ENCODE measurements around the gene MOCS3.

MOCS3 gene

DNA sequence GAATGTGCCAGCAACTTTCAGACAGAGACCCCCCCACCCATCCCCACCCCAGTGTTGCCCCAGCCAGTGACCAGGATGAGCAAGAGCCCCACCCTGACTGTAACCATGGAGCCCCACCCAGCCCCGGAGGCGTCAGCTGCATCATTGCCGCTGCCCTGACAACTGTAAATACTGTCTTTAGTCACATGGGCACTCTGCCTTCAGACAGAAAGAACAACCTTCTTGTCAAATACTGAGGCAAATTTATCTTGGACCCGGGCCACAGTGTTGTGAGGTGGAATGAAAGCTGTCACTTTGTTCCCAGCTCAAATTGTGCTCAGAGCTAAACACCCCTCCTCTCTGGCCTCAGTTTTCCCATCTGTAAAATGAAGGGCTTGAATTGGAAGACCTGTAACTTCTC lies 23.7 kb downstream of the MOCS3 start:
- no peak for DNase-seq (ENCODE audit: low spot score)

DNA sequence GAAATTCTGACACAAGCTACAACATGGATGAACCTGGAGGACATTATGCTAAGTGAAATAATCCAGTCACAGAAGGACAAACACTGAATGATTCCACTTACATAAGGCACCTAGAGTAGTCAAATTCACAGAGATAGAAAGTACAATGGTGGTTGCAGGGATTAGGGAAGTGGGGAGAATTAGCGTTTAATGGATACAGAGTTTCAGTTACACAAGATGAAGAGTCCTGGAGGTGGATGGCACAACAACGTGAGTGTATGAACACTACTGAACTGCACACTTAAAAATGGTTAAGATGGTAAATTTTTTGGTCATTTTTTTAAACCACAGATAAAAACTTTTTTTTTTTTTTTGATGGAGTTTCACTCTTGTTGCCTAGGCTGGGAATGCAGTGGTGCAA lies 24.7 kb downstream of the MOCS3 start:
- no peak for DNase-seq (ENCODE audit: low spot score)

DNA sequence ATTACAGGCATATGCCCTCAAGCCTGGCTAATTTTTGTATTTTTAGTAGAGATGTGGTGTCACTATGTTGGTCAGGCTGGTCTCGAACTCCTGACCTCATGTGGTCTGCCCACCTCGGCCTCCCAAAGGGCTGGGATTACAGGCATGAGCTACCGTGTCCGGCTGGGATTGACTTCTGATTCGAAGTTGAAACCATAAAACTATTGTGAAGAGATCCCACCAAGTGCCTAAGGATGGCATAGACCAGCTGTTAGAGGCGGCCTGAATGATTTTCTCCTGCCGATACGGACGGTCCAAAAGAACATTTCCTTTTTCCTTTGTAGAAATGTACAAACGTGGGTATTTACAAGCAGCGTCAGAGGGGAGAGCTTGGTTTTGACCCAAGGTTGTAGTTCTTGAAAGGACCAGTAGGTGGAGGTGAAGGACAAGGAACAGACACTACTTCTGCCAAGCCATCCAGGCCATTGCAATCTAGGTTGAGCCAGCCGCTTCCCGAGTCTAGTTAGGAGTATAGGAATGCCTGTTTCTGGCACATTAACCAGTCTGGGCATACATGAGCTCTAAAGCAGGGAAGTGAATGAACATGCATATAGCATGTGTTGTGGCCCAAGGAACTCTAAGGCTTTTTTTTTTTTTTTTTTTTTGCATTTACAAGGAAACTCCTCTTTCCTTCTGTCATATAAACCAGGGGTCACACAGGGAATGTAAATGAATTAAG lies 29.0 kb downstream of the MOCS3 start:
- DNase-seq (ENCODE audit: low spot score), result peak; percentile 89

DNA sequence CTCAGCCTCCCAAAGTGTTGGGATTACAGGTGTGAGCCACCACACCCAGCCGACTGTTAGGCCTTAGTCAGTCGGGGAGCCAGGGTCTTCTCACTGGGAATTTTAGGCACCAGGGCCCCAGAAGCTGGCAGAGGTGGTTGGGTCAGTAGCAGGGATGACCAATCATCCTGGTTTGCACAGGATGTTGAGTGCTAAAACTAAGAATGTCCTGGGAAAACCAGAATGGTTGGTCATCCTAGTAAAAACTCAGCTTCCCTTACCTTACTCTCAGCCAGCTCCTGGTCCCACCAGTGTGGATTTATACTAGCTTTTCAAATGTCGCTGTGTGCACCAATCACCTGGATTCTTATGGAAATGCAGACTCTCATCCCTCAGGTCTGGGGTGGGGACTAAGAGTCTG lies 32.5 kb downstream of the MOCS3 start:
- no peak for DNase-seq (ENCODE audit: low spot score)

DNA sequence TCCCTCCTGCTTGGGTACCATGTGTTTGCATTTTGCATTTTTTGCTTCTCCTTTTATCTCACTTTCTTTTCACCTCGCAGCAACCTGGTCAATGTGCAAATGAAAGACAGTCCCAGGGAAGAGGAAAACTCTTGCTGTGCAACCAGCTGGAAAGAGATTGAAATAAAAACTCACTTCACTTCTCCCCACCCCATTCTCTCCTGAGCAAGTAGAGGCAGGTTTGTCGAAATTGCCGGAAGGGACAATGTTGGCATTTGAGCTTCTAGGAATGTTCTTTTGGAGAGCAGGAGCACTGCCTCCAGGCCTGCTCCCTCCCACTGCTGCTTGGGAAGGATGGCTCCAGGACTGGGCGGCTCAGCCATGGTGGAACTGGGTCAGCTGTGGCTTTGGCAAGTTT lies 33.7 kb downstream of the MOCS3 start:
- DNase-seq (ENCODE audit: low spot score), result no peak

DNA sequence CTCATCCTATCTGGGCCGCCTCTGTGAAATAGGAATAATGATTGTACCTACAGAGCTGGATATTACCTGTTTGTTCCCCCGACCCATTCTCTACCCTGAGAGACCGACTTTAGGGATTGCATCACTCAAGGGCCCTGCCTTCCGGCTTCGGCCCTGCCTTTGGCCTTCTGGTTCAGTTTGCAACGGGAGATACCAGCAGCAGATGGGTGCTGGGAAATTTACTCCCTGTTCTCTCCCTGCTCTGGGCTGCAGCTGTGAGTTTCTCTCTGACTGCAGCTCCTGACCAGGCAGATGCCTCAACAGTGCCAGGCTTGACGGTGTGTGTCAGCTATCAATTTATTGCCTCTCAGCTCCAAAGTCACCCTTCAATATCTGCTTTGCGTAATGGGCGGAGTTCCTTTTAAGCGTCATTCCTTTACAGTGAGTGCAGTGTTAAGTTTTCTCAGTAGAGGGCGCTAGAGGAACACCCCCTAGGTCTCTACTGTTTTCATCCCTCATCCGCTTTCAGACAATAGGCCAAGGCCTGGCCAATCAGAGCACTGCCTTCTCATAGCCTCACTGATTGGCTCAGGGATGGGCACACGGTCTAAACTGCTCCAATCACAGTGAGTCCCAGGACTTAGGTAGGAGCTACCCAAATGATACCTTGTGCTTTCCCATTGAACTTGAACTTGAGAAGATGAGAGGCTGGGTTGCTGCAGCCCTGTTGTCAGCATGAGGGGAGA lies 34.3 kb downstream of the MOCS3 start:
- DNase-seq (ENCODE audit: low spot score), result peak; percentile 25

DNA sequence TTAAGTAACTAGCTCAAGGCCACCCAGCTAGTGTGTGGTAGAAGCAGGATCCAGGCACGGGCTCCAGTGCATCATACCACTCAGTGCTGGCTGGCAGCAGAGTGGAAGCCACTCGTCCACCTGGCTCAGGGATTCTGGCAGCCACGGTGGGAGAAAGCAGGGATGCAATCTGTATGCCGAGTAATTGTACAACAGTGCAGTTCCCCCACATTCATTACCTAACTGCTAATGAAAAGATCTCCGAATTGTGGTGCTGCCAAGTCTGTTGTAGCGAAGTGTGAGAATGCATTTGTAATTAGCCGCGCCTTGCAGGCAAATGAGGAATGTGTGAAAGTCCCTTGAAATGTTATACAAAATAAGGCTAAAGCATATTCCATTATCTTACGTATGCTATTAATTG lies 35.3 kb downstream of the MOCS3 start:
- DNase-seq (ENCODE audit: low spot score), result no peak

DNA sequence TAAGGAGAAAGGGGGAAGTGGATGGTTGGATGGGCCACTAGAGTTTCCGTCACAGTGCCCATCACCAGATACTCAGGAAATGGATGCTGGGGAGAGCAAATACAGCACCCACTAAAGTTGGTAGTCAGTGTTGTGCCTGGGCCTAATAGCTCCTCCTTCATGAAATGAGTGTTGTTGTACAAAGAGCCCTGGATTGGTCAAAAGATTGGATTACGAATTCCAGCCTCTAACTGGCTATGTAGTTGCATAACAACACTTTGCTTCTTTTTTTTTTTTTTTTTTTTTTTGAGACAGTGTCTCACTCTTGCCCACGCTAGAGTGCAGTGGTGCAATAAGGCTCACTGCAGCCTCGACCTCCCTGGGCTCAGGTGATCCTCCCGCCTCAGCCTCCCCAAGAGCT lies 36.9 kb downstream of the MOCS3 start:
- no peak for DNase-seq (ENCODE audit: low spot score)

DNA sequence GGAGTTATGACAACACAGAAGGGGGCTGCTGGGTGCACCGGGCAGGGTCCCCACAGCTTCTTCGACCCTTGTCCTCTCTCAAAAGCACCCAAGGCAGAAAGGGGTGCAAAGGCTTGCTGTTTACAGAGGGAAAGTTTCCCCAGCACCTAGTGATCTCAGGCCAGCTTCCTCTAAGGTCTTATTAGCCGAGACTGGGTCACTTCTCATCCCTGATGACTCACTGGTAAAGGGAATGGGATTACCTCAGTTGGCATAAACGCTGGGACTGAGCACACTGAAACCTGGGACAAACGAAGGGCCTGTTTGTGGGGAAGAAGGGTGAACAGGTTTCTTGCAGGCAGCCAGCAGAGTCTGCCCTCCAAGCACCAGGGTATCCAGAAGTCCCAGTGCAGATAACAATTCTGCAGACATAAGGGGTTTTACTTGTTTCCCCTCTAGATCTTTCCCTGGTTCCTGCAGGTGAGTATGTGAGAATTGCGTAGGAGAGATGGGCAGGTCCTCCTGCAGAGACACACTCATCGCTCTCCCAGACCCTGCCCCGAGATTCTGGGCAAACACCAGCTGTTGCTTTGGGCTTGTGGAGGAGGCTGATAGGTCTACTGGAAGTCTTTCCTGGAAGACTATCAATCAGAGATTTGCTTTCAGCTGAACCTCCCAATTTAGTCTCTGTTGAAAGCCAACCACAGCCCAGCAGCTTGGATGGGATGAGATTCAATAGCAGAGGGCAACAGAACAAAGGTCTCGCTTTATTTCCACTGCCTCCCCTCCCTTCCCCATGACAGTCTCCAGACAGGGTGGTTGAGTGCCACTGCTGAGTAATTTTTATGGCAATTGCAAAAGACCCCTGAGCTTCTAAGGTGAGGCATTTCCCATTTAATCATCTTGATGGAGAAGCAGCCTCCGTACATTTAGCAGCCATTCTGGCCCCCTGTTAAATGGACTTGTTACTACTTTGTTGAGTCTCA lies 38.6 kb downstream of the MOCS3 start:
- DNase-seq (ENCODE audit: low spot score), result peak; percentile 47

DNA sequence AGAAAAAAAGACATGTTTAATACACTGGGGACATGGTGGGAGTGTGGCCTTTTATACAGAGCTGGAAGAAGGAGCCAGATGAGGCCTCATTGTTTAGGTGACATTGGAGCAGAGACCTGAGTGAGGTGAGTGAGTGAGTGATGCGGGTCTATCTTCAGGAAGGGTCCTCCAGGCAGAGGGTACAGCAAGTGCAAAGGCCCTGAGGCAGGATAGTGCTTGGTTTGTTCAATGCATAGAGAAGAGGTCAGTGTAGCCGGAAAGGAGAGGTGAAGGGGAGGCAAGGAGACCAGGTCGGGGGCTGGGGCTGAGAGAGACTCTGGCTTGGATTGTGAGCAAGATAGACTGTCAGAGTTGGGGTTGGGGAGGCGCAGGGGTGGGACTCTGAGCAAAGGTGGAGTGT lies 40.7 kb downstream of the MOCS3 start:
- DNase-seq (ENCODE audit: low spot score), result no peak

DNA sequence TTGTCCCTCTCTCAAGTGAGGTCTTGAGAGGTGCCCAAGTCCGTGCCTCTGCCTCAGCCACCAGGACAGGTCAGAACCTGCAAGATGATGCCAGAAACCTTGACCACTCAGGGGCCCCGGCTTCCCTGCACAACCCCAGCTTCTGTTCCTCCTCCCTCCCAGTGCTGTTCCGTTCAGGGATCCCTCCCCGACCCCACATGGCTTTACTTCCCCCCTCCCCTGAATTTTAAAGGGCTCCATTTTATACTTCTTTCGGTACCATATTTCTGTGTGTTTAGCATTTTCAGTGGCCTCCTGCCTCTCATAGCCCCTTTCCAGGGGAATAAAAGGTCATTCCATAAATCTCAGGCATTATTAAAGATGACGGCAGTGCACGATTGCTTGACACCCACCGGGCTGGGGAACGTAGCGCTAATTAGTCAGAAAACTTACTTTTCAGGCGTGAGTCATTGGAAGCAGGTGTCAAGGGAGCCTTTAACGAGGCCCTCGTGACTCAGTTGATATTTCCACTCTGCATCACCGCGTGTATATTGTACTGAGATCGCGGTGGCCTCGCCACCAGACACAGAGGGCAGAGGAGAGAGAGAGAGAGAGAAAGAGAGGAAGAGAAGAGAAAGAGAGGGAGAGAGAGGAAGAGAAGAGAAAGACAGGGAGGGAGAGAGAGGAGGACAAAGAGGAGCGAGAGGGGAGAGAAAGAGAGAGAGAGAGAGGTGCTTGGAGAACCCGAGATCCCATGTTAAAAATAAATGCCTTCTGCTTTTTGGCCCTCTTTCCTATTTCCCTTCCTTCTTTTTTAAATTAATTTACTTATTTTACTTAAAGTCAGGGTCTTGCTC lies 43.0 kb downstream of the MOCS3 start:
- no peak for DNase-seq (ENCODE audit: low spot score)

DNA sequence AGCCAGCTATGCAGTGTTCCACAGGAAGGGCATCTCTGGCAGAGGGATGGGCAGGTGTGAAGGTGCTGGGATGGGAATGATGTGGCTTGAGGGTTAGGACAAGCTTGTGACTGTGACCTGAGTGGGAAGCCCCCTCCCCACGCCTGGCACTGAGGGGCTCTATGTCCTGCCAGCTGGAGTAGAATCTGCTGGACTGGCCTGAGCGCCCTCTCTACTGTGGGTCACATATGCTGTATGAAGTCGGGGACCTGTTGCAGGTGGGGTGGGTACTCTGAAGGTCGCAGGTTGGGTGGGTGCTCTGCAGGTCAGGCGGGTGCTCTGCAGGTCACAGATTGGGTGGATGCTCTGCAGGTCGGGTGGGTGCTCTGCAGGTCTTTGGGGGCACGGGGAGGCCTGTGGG lies 44.0 kb downstream of the MOCS3 start:
- no peak for DNase-seq (ENCODE audit: low spot score)

DNA sequence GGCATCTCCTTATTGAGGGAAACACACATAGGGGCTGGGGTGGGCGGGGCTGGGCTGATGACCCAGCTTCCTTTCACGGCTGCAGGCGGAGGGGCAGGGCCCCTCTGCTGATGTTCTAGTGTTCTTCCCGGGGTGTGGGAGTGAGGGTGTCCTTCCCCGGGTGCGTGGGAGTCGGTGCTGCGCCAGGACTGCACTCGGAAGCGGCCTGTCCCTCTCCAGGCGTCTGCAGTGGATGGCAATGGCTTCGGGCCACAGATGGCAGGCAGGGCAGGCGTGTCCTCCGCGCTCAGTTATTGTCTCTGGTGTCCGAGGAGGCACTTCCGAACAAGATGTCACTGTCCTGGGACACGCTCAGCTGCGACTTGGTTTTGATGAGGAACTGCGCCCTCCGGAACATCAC lies 45.1 kb downstream of the MOCS3 start:
- DNase-seq (ENCODE audit: low spot score), result no peak

DNA sequence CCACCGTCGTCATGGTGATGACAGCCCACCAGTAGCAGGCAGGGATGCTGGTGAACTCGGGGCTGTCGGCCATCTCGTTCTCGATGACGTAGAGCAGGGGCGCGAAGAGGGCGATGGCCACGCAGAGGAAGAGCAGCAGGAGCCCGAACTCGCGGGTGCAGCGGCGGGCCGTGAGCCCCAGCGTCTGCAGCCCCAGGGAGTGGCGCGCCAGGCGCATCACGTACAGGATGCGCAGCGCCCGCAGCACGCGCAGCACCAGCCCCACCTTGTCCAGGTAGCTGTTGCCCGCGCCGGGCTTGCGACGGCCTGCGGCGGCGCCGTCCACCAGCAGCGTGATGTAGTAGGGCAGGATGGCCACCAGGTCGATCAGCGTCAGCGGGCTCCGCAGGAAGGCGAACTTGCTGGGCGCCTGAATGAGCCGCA lies 45.7 kb downstream of the MOCS3 start:
- no peak for DNase-seq (ENCODE audit: low spot score)

DNA sequence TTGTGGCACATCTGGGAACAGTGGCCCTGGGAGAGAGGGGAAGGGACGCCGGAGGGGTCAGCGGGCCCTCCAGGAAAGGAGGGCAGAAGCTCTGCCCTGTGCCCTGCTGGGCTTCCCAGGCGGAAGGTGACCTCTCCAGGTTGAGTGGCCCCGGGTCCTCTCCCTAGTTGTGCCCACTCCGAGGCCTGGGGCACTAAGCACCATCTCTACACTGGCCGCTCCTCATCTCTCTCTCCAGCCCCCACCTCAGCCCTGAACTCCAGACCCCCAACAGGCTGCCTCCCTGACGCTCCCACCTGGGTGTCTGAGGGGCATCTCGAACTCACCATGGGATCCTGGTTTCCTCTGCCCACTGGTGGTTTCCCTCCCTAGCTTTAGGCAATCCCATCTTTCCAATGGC lies 46.2 kb downstream of the MOCS3 start:
- DNase-seq (ENCODE audit: low spot score), result no peak

DNA sequence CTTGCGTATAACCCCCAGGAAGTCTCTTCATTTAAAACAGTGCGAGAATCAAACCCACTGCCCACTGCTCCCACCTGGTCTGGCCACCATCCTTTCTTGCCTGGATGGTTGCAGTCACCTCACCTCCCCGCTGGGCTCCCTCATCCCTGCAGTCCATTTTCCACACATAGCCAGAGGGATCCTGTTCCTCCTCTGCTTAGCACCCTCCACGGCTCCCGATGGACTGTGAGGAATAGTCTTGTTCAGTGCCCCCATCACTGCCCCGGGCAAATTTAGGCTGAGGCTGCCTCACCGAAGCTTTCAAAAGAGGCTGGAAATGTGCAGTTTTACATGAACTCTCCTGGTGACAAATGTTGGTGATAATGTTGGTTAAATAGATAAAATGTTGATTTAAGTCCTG lies 46.6 kb downstream of the MOCS3 start:
- no peak for DNase-seq (ENCODE audit: low spot score)

DNA sequence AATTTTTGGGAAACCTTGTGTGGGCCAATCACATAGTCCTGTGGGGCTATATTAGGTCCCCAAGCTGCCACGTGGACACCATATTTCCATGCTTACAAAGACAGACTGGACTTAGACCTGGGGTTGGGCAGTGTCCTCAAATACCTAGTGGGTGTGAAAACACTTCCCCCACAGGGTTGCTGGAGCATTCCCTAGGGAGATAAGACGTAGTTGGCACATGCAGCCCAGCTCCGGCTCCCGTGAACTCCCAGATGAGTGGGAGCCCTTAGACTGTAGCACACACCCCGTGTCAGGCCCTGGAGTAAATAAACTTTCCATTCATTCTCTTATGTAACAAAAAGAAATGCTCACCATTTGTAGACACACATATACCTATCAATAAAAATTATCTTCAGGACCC lies 50.1 kb downstream of the MOCS3 start:
- no peak for DNase-seq (ENCODE audit: low spot score)

DNA sequence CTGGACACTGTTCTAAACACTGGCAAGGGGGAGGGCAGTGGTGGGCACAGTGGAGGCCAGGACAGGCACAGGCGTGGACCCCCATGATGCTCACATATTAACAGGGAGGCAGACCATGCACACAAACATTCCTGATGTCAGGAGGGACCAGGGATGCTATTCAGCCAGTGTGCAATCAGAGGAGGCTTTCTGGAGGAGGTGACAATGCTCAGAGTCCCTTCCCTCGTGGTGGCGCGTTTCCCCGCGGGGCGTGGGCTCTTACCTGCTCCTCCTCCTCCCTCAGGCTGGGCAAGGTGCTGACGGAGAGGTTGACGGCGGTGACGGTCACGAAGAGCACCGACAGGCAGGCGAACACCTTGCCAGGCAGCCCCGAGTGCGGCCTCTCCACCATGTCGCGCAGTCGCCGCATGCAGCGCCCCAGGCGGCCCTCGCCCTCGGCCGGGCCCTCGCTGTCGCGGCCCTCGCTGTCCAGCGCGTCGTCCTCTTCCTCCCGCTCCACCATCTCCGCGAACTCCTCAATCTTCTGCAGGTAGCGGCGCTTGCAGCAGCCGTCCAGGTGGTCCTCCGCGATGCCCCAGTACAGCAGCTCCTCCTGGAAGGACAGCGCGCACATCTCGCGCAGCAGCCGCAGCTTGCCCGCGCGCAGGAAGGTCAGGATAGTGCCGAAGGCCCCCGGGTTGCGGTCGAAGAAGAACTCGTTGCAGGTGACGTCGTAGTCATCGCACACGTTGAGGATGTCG lies 50.9 kb downstream of the MOCS3 start:
- no peak for DNase-seq (ENCODE audit: low spot score)

DNA sequence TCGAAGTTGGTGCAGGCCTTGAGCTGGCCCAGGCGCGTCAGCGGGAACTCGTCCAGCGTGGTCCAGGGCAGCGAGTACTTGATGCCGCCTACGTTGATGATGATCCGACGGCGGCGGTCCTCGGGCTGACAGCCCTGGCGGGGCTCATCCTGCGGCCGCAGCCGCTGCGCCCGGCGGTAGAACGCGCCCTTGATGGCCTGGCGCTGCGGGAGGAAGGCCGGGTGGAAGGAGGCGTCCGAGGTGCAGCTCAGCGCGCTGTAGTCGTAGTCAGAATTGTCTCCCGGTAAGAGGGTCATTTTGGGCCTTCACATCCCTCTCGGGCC lies 51.4 kb downstream of the MOCS3 start:
- DNase-seq (ENCODE audit: low spot score), result no peak

DNA sequence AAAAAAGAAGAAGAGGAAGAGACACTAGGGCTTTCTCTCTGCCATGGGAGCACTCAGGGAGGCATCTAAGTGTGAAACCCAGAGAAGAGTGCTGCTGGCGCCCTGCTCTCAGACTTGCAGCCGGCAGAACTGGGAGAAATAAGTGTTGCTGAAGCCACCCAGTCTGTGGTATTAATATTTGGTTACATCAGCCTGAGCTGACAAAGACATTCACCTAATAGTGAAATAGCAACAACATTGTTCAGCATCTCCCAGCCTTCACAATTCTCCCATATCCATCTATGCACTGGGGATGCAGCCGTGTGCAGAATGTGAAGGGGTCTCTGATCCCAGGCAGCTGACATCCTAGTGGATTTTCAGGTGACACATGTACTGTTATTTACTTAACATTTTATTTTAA lies 52.3 kb downstream of the MOCS3 start:
- no peak for DNase-seq (ENCODE audit: low spot score)

DNA sequence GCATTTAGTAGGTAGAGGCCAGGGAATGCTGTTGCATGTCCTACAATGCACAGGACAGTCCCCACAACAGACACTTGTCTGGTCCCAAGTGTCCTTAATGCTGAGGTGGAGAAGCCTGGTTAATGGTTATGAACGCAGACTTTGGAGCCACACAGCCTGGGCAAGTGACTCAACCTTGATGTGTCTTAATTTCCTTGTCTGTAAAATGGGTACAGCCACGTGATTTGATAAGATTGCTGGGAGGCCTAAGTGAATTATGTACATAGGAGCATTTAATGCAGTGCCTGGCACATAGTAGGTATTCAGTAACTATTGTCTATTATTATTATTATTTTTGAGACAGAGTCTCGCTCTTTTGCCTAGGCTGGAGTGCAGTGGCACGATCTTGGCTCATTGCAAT lies 52.9 kb downstream of the MOCS3 start:
- no peak for DNase-seq (ENCODE audit: low spot score)

Data from pons (tissue), 1 donor.